ENCODE results near the gene UCP1. TPM values are rescaled to one million over a fixed set of nuclear protein-coding genes. Genes with fewer than 3 reads are reported as not detected.
"Not testable (repeated sequence)": the region's sequence is repeated elsewhere in the genome, so short reads cannot be mapped to it uniquely, and the experiment has no call there.

The UCP1 gene
- total and polyA plus RNA-seq, 2 donors: not detected

- not testable (repeated sequence) for H3K27ac ChIP-seq (ENCODE audit: low read depth); H3K4me1 ChIP-seq (ENCODE audit: insufficient read depth); H3K36me3 ChIP-seq (ENCODE audit: insufficient read depth); H3K4me3 ChIP-seq (ENCODE audit: low read depth, low read length); DNase-seq (ENCODE audit: extremely low spot score)
- whole genome bisulfite sequencing: 95% methylated on average over 5 of the region's 5 CpGs
Observed at GRCh38 chr4:140513765-140514164, 55.0 kb downstream of the UCP1 start.

Small RNAs within 50 kb of the gene (small RNA-seq; reads per million reads assigned to genes)
- not detected for gene AC108019.1
- gene RN7SL152P: not detected

Other genes starting within 250 kb of the UCP1 start
- gene SCOC, start 195.3 kb downstream of the UCP1 start, total RNA-seq: 73.0 TPM
- gene SCOC, start 195.3 kb downstream of the UCP1 start, polyA plus RNA-seq: 59.9 TPM
- 4.8 TPM for gene CLGN, start 141.3 kb downstream of the UCP1 start, total RNA-seq
- 1.8 TPM for gene CLGN, start 141.3 kb downstream of the UCP1 start, polyA plus RNA-seq
- not detected for gene MGAT4D, start 70.7 kb downstream of the UCP1 start, total RNA-seq
- not detected for gene MGAT4D, start 70.7 kb downstream of the UCP1 start, polyA plus RNA-seq
- 74.6 TPM for gene ELMOD2, start 44.8 kb downstream of the UCP1 start, total RNA-seq
- gene ELMOD2, start 44.8 kb downstream of the UCP1 start, polyA plus RNA-seq: 8.9 TPM
- 68.0 TPM for gene TBC1D9, start 187.4 kb upstream of the UCP1 start, total RNA-seq
- gene TBC1D9, start 187.4 kb upstream of the UCP1 start, polyA plus RNA-seq: 14.2 TPM

All from urinary bladder (tissue), 4 donors.